ENCODE results near the gene DTNB.

The DTNB gene

GRCh38 chr2:25473758-25474340 is 199.5 kb downstream of the DTNB start:
- peak in 26 of 56 donors; percentile 2 to 65 (median 22) for DNase-seq

GRCh38 chr2:25473131-25473530 is 200.2 kb downstream of the DTNB start:
- DNase-seq, result no peak

- DNase-seq, result no peak
These were observed 202.6 kb downstream of the DTNB start for GRCh38 chr2:25470806-25471205.

GRCh38 chr2:25467743-25468142 is 205.6 kb downstream of the DTNB start:
- no peak for DNase-seq

- no peak for DNase-seq
These were observed 211.4 kb downstream of the DTNB start for GRCh38 chr2:25462021-25462420.

- DNase-seq, result no peak
These were observed 213.0 kb downstream of the DTNB start for GRCh38 chr2:25460261-25460905.

GRCh38 chr2:25454824-25455611 is 218.4 kb downstream of the DTNB start:
- DNase-seq, result no peak

GRCh38 chr2:25453199-25453905 is 220.0 kb downstream of the DTNB start:
- DNase-seq, result no peak

GRCh38 chr2:25448808-25449207 is 224.6 kb downstream of the DTNB start:
- no peak for DNase-seq

- no peak for DNase-seq
These were observed 226.4 kb downstream of the DTNB start for GRCh38 chr2:25447018-25447417.

GRCh38 chr2:25446122-25446521 is 227.3 kb downstream of the DTNB start:
- no peak for DNase-seq

- DNase-seq, result no peak
These were observed 227.9 kb downstream of the DTNB start for GRCh38 chr2:25445464-25445863.

GRCh38 chr2:25444608-25445270 is 228.6 kb downstream of the DTNB start:
- DNase-seq, result no peak

GRCh38 chr2:25443766-25444165 is 229.6 kb downstream of the DTNB start:
- no peak for DNase-seq

GRCh38 chr2:25441353-25441752 is 232.0 kb downstream of the DTNB start:
- DNase-seq, result no peak

- no peak for DNase-seq
These were observed 234.6 kb downstream of the DTNB start for GRCh38 chr2:25438793-25439192.

GRCh38 chr2:25437881-25438662 is 235.3 kb downstream of the DTNB start:
- DNase-seq, result no peak

- DNase-seq, result no peak
These were observed 238.0 kb downstream of the DTNB start for GRCh38 chr2:25435421-25435820.

- no peak for DNase-seq
These were observed 241.8 kb downstream of the DTNB start for GRCh38 chr2:25431604-25432003.

- DNase-seq, result no peak
These were observed 242.8 kb downstream of the DTNB start for GRCh38 chr2:25430556-25430955.

GRCh38 chr2:25426326-25426725 is 247.1 kb downstream of the DTNB start:
- DNase-seq, result no peak
